ENCODE measurements around the gene PCBP1. TPM values are rescaled to one million over a fixed set of nuclear protein-coding genes. Genes with fewer than 3 reads are reported as not detected.
"Not testable (repeated sequence)": the region's sequence is repeated elsewhere in the genome, so short reads cannot be mapped to it uniquely, and the experiment has no call there.

Gene PCBP1
- polyA plus RNA-seq, 2 of the 4 experiments (the other 2 are of a cell fraction): 86.8 to 304 TPM

DNA sequence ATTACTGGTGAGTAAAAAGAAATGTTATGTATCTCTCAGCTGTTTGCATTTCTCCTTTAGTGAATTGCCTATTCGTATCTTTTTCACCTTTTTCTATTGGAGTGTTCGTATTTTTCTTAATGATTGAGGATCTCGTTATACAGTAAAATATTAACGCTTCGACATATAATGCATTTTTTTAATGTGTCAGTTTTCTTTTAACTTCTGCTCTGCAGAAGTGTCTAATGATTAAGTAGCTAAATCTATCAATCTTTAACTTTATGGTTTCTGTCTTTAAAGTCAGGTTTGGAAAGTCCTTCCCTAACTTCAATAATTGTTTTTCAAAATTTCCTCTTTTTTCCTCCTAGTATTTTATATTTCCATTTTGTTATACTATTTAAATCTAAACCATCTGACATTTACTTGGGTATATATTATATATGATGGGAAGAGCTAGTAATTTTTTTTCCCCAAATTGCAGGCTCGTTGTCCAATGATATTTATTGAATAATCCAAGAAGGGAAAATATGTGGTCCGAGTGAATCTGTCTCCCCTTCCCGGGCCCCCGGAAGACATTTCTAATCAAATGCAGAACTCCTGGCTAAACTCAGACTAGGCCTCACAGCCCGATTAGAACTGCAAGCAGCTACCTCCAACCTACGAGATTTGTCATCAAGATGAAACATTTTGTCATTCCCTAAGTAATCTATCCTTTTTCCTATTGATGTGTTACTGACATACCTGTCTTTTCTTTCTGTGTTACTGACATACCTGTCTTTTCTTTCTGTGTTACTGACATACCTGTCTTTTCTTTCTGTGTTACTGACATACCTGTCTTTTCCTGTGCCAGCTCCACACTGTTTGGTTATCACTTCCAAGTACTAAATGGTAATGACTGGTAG lies 17.2 kb downstream of the PCBP1 start:
- DNase-seq (ENCODE audit: low read depth in 1 of 2, low spot score in 1 of 2) (no peak), FAIRE-seq (no peak), ATAC-seq (no peak)
- peaks cover 35% of the 10 kb centered on the region for H3K4me1 ChIP-seq
- no peak for TF ChIP-seq MAFK (IDR thresholded peaks at IDR 0.05; ENCODE audit: partially characterized antibody)
- no peak for TF ChIP-seq FOSB (CRISPR knock-in tag; IDR thresholded peaks at IDR 0.05)
- TF ChIP-seq ZC3H11A (IDR thresholded peaks at IDR 0.05): no peak
- TF ChIP-seq CHD4 (IDR thresholded peaks at IDR 0.05; ENCODE audit: borderline replicate concordance): no peak
- TF ChIP-seq FOSL2 (IDR thresholded peaks at IDR 0.05): no peak
- TF ChIP-seq FOSL2 (CRISPR knock-in tag; IDR thresholded peaks at IDR 0.05): no peak
- no peak for TF ChIP-seq KDM1A (IDR thresholded peaks at IDR 0.05; ENCODE audit: low read depth)
- TF ChIP-seq, protein P1, sequence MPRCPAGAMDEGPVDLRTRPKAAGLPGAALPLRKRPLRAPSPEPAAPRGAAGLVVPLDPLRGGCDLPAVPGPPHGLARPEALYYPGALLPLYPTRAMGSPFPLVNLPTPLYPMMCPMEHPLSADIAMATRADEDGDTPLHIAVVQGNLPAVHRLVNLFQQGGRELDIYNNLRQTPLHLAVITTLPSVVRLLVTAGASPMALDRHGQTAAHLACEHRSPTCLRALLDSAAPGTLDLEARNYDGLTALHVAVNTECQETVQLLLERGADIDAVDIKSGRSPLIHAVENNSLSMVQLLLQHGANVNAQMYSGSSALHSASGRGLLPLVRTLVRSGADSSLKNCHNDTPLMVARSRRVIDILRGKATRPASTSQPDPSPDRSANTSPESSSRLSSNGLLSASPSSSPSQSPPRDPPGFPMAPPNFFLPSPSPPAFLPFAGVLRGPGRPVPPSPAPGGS (IDR thresholded peaks at IDR 0.05): no peak
- WGBS (ENCODE audit: missing lambda C conversion rate): 56% methylated on average over 11 of the region's 11 CpGs
- peak overlapping the region; percentile 3 to 30; a peak in 4 of 6 replicates for H3K27ac ChIP-seq
- POLR2A ChIA-PET: interaction anchor here (0.6 to 1.9 kb wide), 7 partner anchors 17 to 190 kb away, joined by 3 to 13 read pairs (median 3); partner anchors contain the start of genes C2orf42 and MXD1
- no peaks in the 10 kb centered on the region for H3K9me3 ChIP-seq
- H3K4me3 ChIP-seq: no peak overlapping the region
- CTCF ChIA-PET: interaction anchor here (0.9 to 1.2 kb wide), 3 partner anchors 18 to 39 kb away, joined by 3 read pairs; no protein-coding TSS in a partner anchor
- peak overlapping the region; percentile 43 for H3K4me2 ChIP-seq

DNA sequence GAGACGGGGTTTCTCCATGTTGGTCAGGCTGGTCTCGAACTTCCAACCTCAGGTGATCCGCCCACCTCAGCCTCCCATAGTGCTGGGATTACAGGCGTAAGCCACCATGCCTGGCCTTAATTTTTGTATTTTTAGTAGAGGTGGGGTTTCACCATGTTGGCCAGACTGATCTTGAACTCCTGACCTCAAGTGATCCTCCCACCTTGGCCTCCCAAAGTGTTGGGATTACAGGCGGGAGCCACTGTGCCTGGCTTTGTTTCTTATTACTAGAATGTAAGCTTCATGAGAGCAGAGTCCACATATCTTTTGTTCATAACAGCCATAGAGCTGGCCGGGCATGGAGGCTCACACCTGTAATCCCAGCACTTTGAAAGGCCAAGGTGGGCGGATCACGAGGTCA lies 18.9 kb downstream of the PCBP1 start:
- H3K27ac ChIP-seq; H3K9me3 ChIP-seq; POLR2A ChIA-PET; ATAC-seq; FAIRE-seq; DNase-seq (ENCODE audit: low read depth in 1 of 2, low spot score in 1 of 2); H3K4me3 ChIP-seq; H3K4me2 ChIP-seq: not testable (repeated sequence)
- H3K4me1 ChIP-seq: peaks cover 42% of the 10 kb centered on the region
- WGBS (ENCODE audit: missing lambda C conversion rate): 89% methylated on average over 8 of the region's 8 CpGs
- CTCF ChIA-PET: interaction anchor here (1.1 kb wide), 2 partner anchors 12 to 33 kb away, joined by 4 to 5 read pairs; no protein-coding TSS in a partner anchor

DNA sequence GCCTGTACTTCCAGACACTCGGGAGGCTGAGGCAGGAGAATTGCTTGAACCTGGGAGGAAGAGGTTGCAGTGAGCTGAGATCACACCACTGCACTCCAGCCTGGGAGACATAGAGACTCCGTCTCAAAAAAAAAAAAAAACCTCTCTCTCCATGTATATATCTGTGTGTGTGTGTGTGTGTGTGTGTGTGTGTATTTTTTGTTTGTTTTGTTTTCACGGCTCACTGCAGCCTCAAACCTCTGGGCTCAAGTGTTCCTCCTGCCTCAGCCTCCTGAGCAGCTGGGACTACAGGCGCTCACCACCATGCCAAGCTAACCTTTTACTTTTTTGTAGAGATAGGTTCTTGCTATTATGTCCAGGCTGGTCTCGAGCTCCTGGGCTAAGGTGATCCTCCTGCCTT lies 23.1 kb downstream of the PCBP1 start:
- FAIRE-seq; ATAC-seq; H3K4me2 ChIP-seq; H3K9me3 ChIP-seq; H3K4me3 ChIP-seq; DNase-seq (ENCODE audit: low read depth in 1 of 2, low spot score in 1 of 2): not testable (repeated sequence)
- Histone ChIP-seq H3K4me1 (peaks cover 38% of the 10 kb centered on the region), H3K27ac (peak overlapping the region in 1 of 2 experiments; percentile 19; a peak in 1 of 6 replicates)
- ChIA-PET POLR2A (interaction anchor here (1.2 to 3.8 kb wide), 2 partner anchors 14 to 26 kb away, joined by 4 to 17 read pairs; no protein-coding TSS in a partner anchor), CTCF (interaction anchor here (0.6 to 2.0 kb wide), 5 partner anchors 18 to 198 kb away, joined by 3 to 4 read pairs (median 3); no protein-coding TSS in a partner anchor)
- 79% methylated on average over 5 of the region's 5 CpGs for WGBS (ENCODE audit: missing lambda C conversion rate)

DNA sequence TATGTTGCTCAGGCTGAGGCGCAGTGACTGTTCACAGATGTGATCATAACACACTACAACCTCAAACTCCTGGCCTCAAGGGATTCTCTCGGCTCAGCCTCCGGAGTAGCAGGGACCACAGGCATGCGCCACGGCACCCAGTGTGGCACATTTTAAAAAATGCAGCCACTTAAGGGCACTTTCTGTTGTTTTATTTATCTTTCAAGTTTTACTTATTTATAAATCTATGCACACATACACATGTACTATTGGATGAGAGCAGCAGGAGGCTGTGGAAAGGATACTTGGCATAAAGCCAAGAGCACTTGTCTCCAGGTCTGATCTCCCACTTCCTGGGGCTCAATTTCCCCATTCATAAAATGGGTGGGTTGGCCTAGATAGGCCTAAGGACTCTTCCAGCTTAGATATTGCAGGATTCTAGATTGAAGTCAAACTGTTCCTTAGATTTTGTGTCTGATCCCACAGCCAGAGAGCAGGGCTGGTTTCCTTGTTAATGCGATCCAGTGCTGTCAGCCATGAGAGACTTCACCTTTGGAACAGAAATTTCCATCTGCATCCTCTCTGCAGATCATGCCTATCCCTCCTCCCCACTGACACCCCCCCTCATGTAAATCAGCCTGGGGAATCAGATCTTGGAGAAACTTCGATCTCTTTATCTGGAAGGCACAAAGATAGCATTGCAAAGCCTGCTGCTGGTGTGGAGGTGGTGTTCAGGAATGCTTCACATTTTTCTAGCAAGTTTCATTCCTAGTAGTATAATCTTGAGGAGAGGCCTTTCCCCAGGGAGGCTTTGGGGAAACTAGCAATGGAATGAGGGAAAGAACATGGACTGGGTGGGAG lies 24.7 kb downstream of the PCBP1 start:
- H3K4me3 ChIP-seq: no peak overlapping the region
- 85% methylated on average over 7 of the region's 7 CpGs for WGBS (ENCODE audit: missing lambda C conversion rate)
- H3K27ac ChIP-seq: peak overlapping the region; percentile 15 to 54; a peak in 4 of 6 replicates
- H3K4me1 ChIP-seq: peaks cover 38% of the 10 kb centered on the region
- H3K9me3 ChIP-seq: no peaks in the 10 kb centered on the region
- H3K4me2 ChIP-seq: peak overlapping the region; percentile 38; the same call in 2 of the 3 replicates
- POLR2A ChIA-PET: interaction anchor here (1.5 to 3.8 kb wide), 2 partner anchors 12 to 13 kb away, joined by 10 to 17 read pairs; no protein-coding TSS in a partner anchor
- no peak for FAIRE-seq
- CTCF ChIA-PET: no interaction called here
- DNase-seq (ENCODE audit: low read depth in 1 of 2, low spot score in 1 of 2): no peak
- no peak for TF ChIP-seq MAFK (IDR thresholded peaks at IDR 0.05; ENCODE audit: partially characterized antibody)
- TF ChIP-seq, protein P2, sequence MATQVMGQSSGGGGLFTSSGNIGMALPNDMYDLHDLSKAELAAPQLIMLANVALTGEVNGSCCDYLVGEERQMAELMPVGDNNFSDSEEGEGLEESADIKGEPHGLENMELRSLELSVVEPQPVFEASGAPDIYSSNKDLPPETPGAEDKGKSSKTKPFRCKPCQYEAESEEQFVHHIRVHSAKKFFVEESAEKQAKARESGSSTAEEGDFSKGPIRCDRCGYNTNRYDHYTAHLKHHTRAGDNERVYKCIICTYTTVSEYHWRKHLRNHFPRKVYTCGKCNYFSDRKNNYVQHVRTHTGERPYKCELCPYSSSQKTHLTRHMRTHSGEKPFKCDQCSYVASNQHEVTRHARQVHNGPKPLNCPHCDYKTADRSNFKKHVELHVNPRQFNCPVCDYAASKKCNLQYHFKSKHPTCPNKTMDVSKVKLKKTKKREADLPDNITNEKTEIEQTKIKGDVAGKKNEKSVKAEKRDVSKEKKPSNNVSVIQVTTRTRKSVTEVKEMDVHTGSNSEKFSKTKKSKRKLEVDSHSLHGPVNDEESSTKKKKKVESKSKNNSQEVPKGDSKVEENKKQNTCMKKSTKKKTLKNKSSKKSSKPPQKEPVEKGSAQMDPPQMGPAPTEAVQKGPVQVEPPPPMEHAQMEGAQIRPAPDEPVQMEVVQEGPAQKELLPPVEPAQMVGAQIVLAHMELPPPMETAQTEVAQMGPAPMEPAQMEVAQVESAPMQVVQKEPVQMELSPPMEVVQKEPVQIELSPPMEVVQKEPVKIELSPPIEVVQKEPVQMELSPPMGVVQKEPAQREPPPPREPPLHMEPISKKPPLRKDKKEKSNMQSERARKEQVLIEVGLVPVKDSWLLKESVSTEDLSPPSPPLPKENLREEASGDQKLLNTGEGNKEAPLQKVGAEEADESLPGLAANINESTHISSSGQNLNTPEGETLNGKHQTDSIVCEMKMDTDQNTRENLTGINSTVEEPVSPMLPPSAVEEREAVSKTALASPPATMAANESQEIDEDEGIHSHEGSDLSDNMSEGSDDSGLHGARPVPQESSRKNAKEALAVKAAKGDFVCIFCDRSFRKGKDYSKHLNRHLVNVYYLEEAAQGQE (IDR thresholded peaks at IDR 0.05): no peak
- no peak for TF ChIP-seq NR3C1 (IDR thresholded peaks at IDR 0.05)
- peak in 1 of 2 experiments; percentile 21; a peak in 2 of 6 replicates for ATAC-seq

All from A549 (cell line).